DOHH2 (cell line): Measurements from ENCODE around the gene MALT1.

ENCODE experiments used
- H3F3A ChIP-seq: fragments of 200-600 bp; sonication (generic), shearing (Covaris generic); 2 replicates; pipeline ENCODE4 v1.6.0; 2016; ENCODE audit warnings: antibody characterized with exemption, mild to moderate bottlenecking; ENCODE audit not compliant: control insufficient read depth, insufficient read depth
- H3K27ac ChIP-seq: fragments of 200-600 bp; sonication (generic); 2 replicates; pipeline ENCODE4 v1.5.1; 2014; ENCODE audit warnings: low read depth, mild to moderate bottlenecking, low read length, moderate library complexity
- H3K27me3 ChIP-seq: fragments of 200-600 bp; sonication (generic); 2 replicates; pipeline ENCODE4 v1.6.1; 2014; ENCODE audit warnings: mild to moderate bottlenecking, low read length, mixed read lengths; ENCODE audit not compliant: control insufficient read depth
- H3K36me3 ChIP-seq: fragments of 200-600 bp; sonication (generic); 2 replicates; pipeline ENCODE4 v1.6.1; 2014; ENCODE audit warnings: mild to moderate bottlenecking, low read length, moderate library complexity, mixed read lengths; ENCODE audit not compliant: control insufficient read depth
- H3K4me1 ChIP-seq: fragments of 200-600 bp; sonication (generic); 2 replicates; pipeline ENCODE4 v1.6.1; 2014; ENCODE audit warnings: mild to moderate bottlenecking, low read length, mixed read lengths; ENCODE audit not compliant: control insufficient read depth
- H3K4me2 ChIP-seq: fragments of 200-600 bp; sonication (generic); 2 replicates; pipeline ENCODE4 v1.6.0; 2014; ENCODE audit warnings: mild to moderate bottlenecking, low read length, moderate library complexity
- H3K4me3 ChIP-seq: fragments of 200-600 bp; sonication (generic); 2 replicates; pipeline ENCODE4 v1.5.1; 2014; ENCODE audit warnings: mild to moderate bottlenecking, low read length, mixed read lengths
- H3K79me2 ChIP-seq: fragments of 200-600 bp; sonication (generic); 2 replicates; pipeline ENCODE4 v1.6.1; 2014; ENCODE audit warnings: mild to moderate bottlenecking, low read length, mixed read lengths; ENCODE audit not compliant: control insufficient read depth
- H3K9me2 ChIP-seq: fragments of 200-600 bp; sonication (generic); replicated peaks from 2 replicates; pipeline ENCODE4 v1.6.1; 2014; ENCODE audit warnings: mild to moderate bottlenecking, low read length, mixed read lengths; ENCODE audit not compliant: control insufficient read depth
- H3K9me3 ChIP-seq: fragments of 200-600 bp; sonication (generic); 2 replicates; pipeline ENCODE4 v1.6.1; 2014; ENCODE audit warnings: antibody characterized with exemption, low read length, mixed read lengths; ENCODE audit not compliant: control insufficient read depth, insufficient read depth
- H4K20me1 ChIP-seq: fragments of 200-600 bp; sonication (generic); 2 replicates; pipeline ENCODE4 v1.6.0; 2014; ENCODE audit warnings: low read depth, mild to moderate bottlenecking, antibody characterized with exemption, low read length, moderate library complexity; ENCODE audit not compliant: control insufficient read depth, insufficient read depth
- EZH2phosphoT487 ChIP-seq: fragments of 200-600 bp; sonication (generic); IDR thresholded peaks from 2 replicates; pipeline ENCODE4 v1.6.1; 2017; ENCODE audit warnings: borderline replicate concordance, mild to moderate bottlenecking, antibody characterized with exemption, low read length, moderate library complexity, mixed read lengths
- TF ChIP-seq, protein P1 (sequence below): fragments of 200-600 bp; sonication (generic); IDR thresholded peaks from one replicate; pipeline ENCODE4 v1.5.1; 2014; ENCODE audit warnings: antibody characterized with exemption, mild to moderate bottlenecking, low read depth, low read length; ENCODE audit not compliant: poor library complexity, severe bottlenecking

The MALT1 gene

DNA sequence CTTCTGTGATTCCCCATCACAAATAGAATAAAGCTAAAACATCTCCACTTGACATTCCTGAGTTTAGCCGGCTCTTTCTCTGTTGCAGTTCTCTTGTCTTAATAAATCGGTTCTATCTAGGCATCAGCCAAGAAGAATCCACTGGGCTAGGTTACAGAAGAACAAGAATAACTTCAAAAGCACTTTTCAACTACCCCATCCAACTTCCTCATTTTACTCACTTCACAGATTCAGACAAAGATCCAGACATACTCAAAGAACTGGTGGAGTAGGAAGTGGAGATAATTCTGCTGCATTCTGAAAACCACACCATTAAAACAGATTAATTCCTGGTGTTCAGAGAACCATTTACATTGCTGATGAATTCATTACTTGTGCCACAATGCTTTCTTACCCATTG, 32.8 kb upstream of the MALT1 start:
- no peak overlapping the region for H3K27ac ChIP-seq
- H3K9me2 ChIP-seq = no peaks in the 10 kb centered on the region
- no peaks in the 10 kb centered on the region for H3K27me3 ChIP-seq
- no peaks in the 10 kb centered on the region for H3K79me2 ChIP-seq
- H3K4me1 ChIP-seq = peaks cover 29% of the 10 kb centered on the region
- H3K9me3 ChIP-seq = peaks cover 5% of the 10 kb centered on the region; the same call in 1 of the 2 replicates
- no peaks in the 10 kb centered on the region for H3F3A ChIP-seq
- H3K36me3 ChIP-seq = no peaks in the 10 kb centered on the region
- H3K4me2 ChIP-seq = peak overlapping the region; percentile 51
- peak overlapping the region; percentile 19 for H3K4me3 ChIP-seq
- H4K20me1 ChIP-seq = no peaks in the 10 kb centered on the region
- no peak for TF ChIP-seq EZH2phosphoT487
- TF ChIP-seq, protein P1, sequence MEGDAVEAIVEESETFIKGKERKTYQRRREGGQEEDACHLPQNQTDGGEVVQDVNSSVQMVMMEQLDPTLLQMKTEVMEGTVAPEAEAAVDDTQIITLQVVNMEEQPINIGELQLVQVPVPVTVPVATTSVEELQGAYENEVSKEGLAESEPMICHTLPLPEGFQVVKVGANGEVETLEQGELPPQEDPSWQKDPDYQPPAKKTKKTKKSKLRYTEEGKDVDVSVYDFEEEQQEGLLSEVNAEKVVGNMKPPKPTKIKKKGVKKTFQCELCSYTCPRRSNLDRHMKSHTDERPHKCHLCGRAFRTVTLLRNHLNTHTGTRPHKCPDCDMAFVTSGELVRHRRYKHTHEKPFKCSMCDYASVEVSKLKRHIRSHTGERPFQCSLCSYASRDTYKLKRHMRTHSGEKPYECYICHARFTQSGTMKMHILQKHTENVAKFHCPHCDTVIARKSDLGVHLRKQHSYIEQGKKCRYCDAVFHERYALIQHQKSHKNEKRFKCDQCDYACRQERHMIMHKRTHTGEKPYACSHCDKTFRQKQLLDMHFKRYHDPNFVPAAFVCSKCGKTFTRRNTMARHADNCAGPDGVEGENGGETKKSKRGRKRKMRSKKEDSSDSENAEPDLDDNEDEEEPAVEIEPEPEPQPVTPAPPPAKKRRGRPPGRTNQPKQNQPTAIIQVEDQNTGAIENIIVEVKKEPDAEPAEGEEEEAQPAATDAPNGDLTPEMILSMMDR = no peak

DNA sequence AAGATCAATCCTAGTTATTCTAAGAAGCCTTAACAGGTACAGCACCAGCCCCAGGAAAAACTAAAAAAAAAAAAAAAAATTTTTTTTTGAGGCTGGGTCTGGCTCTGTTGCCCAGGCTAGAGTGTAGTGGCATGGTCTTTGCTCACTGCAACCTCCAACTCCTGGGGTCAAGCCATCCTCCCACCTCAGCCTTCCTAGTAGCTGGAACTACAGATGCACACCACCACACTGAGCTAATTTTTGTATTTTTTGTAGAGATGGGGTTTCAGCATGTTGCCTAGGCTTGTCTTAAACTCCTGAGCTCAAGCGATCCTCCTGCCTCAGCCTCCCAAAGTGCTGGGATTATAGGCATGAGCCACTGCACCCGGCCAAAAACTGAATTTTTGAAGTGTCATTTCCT, 32.0 kb upstream of the MALT1 start:
- no peak overlapping the region for H3K4me2 ChIP-seq
- H3K79me2 ChIP-seq = no peaks in the 10 kb centered on the region
- no peaks in the 10 kb centered on the region for H3K36me3 ChIP-seq
- TF ChIP-seq, protein P1 = no peak
- H3K27me3 ChIP-seq = no peaks in the 10 kb centered on the region
- H3K9me3 ChIP-seq = peaks cover 5% of the 10 kb centered on the region; the same call in 1 of the 2 replicates
- H3K4me3 ChIP-seq = no peak overlapping the region
- H3K27ac ChIP-seq = no peak overlapping the region
- H3K4me1 ChIP-seq = peaks cover 29% of the 10 kb centered on the region
- no peaks in the 10 kb centered on the region for H3K9me2 ChIP-seq
- H4K20me1 ChIP-seq = no peaks in the 10 kb centered on the region
- no peaks in the 10 kb centered on the region for H3F3A ChIP-seq

DNA sequence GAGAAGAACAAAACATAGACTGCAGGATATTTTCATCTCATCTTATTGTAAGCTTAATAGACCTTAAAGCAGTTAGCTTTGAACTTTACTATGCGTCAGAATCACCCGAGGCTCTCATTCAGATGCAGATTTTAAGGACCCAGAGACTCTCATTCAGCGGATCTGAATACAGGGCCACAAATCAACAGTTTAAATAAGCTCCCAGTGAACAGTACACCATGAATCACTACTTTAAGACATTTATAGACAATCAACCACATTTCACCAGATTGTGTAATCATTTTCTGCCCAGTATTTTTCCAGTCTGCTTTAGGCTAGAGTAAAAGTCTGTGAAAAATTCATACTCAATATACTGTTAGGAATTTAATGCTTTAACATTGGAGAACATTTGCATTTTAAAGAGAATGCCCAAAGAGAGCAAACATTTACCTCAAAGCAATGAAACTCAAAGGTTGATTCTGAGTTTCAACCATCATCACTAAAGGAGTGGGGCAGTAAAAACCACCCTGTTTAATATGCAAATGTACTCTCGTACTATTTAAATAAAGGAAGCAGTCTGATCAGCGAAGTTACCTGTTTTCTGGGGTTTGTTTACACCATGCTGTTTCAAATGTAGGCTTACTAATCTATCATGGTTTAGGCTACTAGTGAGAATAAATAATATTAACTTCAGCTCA, 31.4 kb upstream of the MALT1 start:
- no peak for TF ChIP-seq EZH2phosphoT487
- Histone ChIP-seq H3K27ac (no peak overlapping the region), H3K27me3 (no peaks in the 10 kb centered on the region), H3K79me2 (no peaks in the 10 kb centered on the region), H3K4me1 (peaks cover 29% of the 10 kb centered on the region), H3K4me2 (peak overlapping the region; percentile 31), H3K36me3 (no peaks in the 10 kb centered on the region), H4K20me1 (no peaks in the 10 kb centered on the region), H3K4me3 (no peak overlapping the region), H3K9me3 (peaks cover 5% of the 10 kb centered on the region; the same call in 1 of the 2 replicates), H3K9me2 (no peaks in the 10 kb centered on the region), H3F3A (no peaks in the 10 kb centered on the region)

DNA sequence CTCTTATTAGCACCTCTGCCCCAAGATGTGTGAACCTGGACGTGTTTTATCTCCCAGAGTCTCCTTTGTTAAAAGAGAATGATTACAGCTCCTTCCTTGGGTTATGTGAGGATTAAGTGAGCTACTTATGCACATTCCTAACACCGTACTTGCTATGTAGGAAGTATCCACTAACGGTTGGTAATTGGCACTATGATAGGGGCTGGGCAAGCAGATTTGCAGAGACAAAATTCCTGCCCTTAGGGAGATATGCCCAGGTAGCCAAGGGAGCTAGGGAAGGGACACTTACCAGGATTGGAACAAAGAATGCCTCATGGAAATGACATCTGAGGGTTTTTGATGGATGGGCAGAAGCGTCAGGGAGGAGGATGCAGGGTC, 30.8 kb upstream of the MALT1 start:
- Histone ChIP-seq H3K27ac (no peak overlapping the region), H3K4me2 (peak overlapping the region; percentile 31), H3K4me3 (no peak overlapping the region), H3K9me2 (no peaks in the 10 kb centered on the region), H3K79me2 (no peaks in the 10 kb centered on the region), H3K4me1 (peaks cover 29% of the 10 kb centered on the region), H3F3A (no peaks in the 10 kb centered on the region), H3K36me3 (no peaks in the 10 kb centered on the region), H3K27me3 (no peaks in the 10 kb centered on the region), H4K20me1 (no peaks in the 10 kb centered on the region), H3K9me3 (peaks cover 5% of the 10 kb centered on the region; the same call in 1 of the 2 replicates)
- TF ChIP-seq EZH2phosphoT487 = no peak
- TF ChIP-seq, protein P1 = no peak
